ENCODE results near the gene ERN1.

Gene ERN1

DNA sequence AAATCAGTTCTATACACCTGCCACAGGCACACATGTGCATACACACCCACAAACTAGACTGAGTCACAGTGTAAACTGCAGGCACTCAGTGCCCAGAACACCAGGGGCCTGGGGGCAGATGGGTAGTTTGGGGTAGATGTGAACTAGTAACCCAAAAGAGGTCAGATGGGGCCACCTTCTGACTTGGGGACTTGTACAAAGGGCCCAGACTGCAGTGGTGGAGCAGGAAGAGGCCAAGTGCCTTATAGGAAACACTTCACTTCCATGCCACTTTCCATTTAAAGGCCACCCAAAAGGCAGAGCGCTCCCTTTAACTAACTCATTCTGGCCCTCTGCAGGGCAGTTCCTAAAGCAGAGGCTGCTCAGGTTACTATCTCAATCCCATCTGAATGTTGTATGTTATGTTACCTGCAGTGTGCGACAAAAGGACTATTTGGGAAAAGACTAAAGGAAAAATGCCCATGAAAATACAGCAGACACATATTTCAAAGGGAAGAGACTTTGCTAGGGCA lies 27.8 kb upstream of the ERN1 start:
- no peak for DNase-seq

DNA sequence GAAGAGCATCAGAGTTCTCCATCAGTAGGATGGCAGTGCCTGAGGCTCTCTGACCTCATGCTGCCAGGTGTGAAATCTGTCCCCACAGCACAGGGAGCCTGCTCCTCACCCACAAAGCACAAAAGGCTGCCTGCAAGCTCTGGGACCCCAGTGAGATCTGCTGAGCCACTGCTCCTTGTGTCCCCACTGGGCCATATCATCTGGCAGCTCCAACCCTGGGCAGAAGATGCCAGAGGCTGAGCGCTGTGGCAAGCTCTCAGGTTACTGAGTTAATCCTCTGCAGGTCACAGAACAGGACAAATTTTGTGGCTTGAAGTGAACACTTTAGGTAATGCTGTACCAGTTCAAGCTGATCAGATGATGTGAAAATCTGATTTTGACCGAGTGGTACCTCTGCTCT lies 26.7 kb upstream of the ERN1 start:
- no peak for DNase-seq

DNA sequence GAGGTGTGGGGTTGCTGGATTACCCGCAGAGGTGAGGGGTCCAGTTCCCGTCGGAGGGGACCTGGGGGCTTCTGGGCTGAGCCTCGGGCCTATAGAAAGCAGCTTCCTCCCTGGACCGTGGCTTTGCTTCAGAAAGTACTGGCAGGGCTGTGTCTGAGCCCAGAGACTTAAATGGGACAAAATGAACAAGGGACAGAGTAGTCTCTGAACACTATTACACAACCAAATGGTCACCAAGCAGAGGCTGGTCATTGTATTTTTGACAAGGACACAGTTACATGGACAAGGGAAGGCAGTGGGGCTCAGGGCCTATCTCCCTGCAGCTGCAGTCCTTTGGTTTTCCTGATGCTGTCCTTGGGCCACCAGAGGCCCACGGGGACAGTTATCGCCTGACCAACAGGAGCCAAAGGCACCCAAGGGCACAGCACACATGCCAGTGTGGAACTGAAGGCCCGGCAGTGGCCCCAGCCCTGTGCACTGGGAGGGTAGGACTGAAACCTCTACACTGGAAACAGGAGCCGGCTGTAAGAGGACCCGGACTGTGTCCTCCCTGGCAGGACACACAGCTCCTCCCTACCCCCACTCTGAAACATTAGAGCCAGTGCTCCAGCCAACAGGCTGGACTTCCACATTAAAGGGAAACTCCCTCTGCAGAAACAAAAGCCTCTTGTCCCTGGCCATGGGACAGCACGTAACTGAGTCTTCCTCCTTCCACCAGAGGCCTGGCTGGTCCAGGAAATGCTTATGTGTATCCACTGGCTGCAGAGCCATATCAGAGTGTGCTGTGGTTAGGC lies 26.0 kb upstream of the ERN1 start:
- no peak for DNase-seq

DNA sequence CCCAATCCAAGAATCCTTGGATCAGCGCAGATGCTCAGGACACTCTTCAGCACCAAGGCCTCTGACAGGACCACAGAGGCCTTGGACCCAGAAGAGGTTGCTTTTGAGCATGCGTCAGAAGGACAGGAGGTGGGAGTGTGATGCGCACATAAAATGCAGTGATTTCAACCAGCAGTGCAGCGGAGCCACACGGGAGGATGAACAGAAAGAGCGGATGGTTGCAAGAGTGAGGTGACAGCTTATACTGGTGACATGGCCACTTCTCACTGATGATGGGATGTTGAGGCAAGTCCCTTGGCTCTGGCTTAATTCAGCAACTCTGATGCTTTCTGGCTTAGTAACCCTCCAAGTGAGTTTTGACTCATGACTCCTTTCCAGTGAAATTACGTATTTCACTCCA lies 25.2 kb upstream of the ERN1 start:
- DNase-seq, result no peak

DNA sequence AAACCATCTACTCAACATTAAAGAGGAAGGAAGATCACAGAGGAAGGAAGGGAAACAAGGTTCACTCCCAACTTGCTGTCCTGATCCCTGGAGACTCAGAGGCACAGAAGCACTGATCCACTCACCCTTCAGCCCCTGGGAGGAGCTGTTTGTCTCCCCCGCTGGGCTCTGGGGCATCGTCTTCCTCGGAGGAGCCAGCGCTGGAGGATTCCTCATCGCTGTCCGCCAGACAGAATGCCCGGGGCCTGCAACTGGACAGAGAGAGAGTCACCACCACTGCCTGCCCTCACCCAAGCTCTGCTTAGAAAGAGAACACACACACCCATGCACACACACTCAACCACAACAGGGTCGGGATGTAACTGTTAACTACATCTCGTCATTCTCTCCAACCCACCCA lies 24.8 kb upstream of the ERN1 start:
- DNase-seq, result no peak

DNA sequence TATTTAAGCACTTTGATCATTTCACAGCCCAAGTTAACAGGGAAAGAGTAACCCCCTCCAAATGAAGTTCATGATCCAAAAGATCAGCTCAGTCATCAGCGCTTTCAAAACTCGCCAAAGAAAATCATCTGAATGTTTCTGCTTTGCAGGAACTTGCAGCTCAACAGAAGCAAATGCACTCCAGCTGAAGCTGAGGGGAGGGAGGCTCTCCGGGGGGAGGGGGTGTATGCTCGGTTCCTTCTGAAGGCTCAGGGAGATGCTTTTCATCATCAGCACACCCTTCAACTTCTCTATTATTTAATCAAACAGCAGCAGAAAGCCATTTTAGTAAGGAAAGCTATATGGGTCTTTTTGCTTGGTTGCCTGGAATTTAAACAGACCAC lies 24.4 kb upstream of the ERN1 start:
- no peak for DNase-seq

DNA sequence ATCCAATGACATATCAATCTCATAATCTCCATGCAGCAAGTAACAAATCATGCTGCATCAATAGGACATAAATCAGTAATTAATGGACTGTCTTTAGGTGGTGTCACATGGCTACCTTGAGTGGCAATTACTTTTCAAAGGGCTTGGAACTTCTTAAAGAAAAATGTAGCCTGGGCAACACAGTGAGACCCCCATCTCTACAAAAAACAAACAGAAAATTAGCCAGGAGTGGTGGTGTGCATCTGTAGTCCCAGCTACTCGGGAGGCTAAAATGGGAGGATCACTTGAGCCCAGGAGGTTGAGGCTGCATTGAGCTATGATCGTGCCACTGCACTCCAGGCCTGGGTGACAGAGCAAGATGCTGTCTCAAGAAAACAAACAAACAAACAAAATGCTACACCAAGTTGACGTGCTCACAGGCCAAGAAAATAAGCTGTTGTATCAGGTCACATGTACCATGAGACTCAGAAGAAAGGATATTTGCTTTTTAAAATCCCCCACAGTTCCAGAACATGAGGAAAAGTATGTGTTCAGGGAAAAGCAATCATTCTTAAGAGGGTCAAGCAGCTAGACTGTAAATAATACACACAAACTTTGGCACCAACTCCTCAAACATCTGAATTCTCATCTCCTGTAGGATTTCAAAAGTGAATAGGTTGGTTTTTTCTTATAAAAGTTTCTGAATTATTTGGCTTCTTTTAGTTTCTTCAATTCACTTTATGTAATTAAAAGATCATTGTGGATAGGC lies 23.8 kb upstream of the ERN1 start:
- no peak for DNase-seq

DNA sequence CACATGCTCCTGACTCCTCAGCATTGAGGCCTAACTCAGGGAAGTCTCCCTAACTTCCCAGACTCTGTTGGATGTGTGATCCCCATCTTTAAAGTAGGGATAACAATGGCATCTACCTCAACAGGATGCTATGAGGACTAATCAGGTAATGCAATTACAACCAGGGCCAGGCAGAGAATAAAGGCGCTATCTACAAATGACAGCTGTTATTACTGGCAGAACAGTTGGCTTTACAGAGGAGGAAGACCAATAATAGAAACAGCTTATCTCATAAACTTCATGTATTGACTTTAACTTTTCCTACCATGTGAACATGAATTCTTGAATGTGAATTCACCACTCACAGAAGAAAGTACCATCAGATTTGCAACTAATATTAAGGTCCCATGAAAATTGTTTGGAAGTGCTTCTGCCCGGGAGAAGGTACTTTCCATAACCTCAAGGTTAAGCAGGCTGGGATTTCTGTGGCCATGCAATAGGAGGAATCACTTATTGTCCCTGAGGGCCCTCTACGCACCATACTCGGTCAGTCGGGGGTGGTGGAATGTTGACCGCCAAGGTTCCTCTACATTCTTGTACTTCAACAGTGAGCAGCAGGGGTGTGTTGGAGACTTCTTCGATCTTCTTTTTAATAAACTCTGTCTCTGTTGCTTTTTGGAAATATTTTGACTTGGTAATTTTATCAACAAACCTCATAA lies 22.6 kb upstream of the ERN1 start:
- no peak for DNase-seq

DNA sequence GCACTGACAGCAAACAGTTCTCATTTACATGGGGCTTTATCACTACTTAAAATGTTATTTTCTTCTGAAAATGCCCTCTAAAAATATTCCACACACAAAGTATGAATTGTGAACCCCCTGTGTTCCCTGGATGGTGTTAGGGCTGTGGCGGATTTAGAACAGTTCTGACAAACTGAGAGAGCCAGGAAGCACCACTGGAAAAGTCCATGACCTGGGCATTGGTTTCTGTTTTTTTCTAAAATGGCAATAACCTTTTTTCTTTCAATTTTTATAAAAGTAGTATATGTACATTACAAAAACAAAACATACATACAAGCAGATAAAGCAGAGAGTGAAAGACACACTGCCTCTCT lies 21.0 kb upstream of the ERN1 start:
- DNase-seq, result no peak

DNA sequence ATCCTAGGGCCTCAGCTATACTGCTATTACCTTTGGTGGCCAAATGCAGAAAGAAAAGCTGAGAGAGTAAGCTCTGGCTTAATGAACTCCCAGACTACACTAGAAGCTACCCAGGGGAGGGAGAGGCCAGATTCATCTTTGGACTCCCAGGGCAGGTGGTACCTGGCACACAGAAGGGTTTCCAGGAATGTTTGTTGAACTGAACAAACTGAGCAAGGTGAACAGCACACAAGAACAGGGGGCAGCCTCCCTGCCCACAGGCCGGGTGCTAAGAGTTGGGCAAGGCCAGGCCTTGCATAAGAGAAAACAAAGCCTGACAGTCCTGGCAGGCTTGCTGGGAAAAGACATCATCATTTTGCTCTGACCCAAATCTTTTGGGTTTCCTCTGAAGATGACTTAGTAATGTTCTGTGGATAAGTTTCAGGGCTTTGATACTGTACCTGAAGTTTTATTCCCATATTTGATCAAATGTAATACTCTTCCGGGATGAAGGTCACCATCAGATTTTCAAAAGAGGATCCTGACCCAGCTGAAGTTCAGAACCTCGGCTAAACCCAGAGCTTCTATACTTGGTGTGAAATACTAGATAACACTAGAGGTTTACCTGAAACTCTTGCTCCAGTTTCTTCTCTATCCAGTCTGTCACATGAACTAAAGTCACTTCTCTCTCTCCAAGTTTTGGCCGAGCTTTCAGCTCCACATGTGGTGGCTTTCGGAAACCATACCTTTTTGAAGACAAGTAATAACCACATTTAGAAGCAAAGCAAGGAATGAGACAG lies 20.5 kb upstream of the ERN1 start:
- DNase-seq, result no peak

DNA sequence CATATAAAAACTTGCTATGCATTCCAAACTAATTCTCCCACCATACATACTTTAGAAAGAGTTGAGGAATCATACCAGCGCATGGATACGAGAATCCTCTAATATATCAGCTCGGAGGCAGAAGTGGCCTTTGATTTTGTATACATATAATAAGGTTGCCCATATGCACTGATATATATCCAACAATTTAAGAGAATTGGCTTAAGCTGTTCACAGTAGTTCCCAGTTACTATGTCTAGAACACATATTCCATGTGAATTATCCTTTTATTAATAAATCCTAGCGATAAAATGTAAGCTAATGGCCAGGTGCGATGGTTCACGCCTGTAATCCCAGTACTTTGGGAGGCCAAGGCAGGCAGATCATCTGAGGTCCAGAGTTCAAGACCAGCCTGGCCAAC lies 19.3 kb upstream of the ERN1 start:
- DNase-seq, result no peak

DNA sequence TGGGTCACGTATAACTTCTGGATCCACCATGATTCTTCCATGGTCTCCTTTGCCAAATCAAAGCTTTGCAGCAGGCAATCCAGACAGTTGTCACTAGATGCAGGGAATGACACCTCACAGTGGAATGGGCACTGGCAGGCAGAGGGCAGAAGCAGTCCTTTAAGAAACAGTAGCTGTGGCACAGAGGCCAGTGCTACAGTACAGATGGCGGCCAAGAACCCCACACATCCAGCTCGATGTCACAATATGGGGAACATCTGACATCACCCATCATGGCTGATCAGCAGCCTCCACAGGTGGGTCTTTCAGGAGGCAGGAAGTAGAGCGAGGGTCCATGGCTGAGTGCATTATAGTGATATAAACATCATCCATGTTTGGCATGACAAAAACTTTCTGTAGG lies 18.8 kb upstream of the ERN1 start:
- no peak for DNase-seq

DNA sequence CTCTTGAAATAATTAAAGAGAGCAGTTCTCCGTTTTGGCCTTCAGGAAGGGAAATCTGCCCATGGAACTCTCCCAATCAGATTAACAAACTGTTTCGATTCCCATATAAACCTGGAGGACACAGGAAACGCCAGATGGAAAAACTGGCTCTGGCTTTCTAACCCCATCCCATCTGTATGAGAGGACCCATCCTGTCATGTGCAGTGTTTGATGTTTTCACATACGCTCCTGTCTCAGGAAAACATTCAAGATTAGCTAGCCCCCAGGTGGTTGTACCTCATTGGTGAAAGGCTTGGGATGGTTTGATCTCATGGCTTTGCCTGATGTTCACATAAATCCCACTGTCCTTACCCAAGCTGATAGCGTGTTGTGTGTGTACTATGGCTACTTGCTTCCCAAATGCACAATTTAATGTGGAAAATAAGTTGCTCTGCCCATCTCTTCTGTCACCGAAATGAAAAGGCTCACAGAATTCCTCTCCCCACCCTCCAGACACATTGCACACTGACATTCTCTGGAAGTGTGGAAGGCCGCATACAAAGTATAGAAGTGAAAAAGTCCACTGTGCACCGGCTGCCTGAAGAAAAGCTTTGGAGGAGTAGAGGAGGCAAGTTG lies 18.2 kb upstream of the ERN1 start:
- DNase-seq, result no peak

DNA sequence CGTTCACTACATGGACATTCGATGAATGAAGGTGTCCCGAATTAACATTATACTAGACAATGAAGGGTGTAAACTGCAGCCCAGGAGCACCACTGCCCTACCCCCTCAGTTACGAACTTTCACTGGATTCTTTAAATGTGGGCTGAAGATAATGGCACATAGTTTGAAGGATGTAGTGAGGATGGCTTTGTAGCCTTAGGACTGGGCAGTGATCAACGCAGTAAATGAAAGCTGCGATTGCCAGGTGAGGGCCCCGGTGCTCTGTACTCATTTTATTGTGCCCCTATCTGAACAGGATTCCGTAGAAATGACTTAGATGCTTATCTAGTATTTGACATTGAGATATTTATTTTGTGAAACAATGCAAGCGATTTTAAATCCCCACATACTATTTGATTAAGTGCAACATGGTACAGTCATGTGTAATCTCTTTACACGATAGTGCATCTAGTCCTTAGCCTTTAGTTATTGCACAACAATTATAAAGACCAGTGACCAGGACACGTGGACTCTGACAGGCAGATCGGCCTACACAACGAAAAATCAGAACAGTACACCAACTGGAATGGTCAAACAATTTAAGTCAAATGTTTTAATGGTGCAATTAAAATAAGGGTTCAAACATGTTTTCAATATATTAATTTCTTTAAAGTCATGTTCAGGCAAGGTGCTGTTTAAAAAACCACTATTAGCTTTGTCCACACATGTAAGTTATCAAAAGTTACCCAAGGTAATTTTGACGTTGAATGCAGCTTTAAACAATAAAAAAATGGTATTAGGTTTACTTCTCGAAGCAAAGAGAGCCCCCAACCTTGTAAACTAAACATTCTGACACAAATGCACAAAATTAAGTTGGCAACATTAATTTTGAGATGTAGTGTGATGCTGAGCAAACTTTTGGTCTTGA lies 17.4 kb upstream of the ERN1 start:
- DNase-seq, result peak; percentile 73

DNA sequence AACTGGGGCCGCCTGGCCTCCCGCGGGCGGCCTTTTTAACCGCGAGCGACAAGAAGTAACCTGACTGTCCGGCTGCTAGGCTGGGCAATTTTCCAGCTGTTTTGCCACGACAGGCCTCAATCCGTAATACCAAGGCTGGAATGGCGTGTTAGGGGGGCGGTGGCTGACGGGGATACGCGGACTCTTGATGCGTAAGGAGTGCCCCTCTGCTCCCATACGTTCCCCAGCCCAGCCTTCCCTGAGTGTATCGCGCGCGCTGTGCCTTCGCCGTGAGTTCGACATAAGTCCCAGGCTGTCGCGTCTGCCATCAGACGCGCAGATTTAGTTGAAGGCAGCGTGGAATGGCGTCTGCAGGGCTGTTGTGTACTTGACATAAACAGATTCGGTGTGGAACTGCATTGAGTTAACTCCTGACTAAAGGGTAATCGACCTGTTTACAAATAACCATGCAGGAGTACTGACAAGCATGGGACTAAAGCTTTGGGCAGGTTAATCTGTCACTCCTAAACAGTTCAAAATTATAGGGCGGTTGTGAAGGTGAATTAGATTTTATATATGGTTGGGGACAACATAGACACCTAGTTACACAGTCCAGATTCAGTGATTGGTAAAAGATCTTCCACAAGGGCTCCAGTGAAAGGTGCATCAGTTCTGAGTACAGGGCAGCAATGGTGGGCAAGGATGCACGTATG lies 16.6 kb upstream of the ERN1 start:
- DNase-seq, result peak; percentile 75

DNA sequence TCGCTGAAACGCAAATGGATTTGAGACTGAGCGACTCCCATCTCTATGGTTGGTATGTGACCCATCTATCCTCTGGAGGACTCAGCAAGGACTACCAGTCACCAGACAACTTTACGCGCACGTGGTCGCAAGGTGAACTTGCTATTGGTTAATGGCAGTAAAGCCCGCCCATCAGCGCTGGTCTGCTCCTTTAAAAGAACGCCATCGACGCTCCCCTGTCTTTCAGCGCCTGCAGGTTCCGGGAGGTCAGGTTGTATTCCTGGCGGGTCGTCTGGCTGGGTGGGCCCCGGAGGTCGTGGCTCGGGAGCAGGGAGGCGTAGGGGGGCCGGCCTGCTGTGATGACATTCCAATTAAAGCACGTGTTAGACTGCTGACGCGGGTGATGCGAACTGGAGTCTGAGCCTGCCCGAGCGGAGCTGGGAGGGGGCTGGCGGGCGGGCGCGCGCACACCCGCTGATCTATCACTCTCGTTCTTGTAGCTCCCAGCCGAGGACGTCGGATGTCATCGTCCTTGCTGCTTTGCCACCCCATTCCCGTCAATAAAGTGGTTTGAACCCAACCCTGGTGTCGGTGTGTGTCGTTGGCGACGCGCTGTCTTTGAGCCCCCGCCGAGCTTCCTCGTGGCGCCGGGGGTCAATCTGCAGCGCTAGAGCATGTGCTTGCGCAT lies 15.9 kb upstream of the ERN1 start:
- DNase-seq, result peak; percentile 99

DNA sequence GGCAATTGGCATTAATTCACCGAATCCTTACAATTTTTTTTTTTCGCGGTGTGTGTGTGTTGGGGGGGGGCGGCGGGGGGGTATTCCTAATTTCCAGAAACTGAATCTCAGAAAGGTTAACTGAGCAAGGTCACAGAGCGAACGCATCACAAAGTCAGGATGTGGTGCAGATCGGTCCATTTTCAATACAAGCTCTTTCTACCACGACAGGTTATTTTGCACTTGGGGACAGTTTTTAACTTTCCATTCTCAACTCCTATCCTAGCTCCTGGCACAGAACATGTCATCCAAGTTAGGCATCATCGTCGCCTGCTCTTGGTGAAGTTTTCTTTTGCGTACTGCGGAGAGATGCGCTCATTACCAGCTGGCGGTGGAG lies 15.4 kb upstream of the ERN1 start:
- no peak for DNase-seq

DNA sequence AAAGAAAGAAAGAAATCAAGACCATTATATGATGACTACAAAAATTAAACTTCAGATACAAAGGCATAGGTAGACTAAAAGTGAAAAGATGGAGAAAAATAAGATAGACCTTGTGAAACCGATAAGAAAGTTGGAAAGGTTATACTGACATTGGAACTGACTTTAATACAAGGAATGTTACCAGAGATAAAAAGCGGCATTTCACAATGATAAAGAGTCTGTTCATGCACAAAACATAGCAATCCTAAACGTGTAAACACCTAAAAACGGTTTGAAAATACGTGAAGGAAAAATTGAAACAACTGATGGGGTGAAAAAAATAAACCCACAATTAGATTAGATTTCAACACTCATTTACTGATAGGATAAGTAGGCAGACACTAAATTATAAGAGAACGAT lies 9.6 kb upstream of the ERN1 start:
- DNase-seq, result no peak

DNA sequence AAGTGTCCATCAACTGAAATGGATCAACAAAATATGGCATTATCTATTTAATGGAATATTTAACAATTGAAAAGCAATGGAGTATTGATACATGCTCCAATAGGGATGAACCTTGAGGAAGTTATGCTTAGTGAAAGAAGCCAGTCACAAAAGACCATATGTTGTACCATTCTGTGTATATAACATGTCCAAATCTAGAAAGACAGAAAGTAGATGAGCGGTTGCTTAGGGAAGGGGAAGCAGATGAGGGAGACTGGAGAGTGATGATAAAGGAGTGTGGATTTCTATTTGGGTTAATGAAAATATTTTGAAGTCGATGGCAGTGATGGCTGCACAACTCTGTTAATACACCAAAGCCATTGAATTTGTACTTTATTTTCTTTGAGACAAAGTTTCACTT lies 8.5 kb upstream of the ERN1 start:
- DNase-seq, result no peak

DNA sequence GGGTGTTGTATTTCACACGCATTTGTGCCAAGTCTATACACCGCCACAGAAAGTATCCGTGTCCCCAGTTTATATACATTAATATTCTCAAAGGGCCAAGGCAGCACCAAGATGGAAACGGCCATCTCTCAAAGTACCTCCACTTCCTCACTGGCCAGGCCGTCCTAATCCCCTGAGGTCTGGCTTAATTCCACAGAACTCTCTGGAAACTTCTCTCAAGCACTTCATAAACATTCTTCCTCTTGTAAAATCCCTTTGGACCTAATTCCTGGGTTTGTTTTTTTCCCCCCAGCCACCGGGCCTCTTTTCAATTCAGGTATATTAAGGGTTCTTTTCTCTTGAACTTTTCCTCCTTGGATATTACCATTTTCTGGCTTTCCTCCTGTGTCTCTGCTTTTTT lies 5.1 kb upstream of the ERN1 start:
- DNase-seq, result no peak
